GM21381 (cell line): Measurements from ENCODE around the gene FAM118A.
"Not testable (repeated sequence)": the region's sequence is repeated elsewhere in the genome, so short reads cannot be mapped to it uniquely, and the experiment has no call there.

Experiments
- ATAC-seq: cut with Tn5 transposase; IDR thresholded peaks from one replicate; pipeline ENCODE4 v1.9.1; 2021; ENCODE audit warnings: mild to moderate bottlenecking, moderate library complexity; ENCODE audit not compliant: unreplicated experiment

The FAM118A gene

DNA sequence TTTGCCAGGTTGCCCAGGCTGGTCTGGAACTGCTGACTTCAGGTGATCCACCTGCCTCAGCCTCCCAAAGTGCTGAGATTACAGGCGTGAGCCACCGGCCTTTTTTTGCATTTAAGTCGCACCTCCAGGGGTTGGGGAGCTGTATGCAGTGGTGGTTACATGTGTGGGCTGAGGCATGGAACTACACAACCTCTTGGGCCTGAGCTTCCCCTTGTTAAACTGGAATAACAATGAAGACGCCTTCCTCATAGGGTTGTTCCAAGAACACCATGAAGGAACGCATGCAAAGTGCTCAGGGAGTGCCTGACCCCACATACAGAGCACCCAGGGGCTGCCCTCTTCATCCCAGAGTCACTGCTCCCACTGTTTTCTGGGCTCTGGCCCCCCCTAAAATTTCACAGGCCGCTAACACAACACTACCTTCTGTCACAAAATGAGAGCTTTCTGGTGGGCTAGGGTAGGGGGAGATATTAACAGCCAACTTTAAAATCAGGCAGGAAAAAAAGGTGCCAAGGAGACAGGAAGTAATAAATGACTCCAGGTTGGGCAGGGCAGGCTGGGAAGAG lies 1.3 kb upstream of the FAM118A start:
- no peak for ATAC-seq

DNA sequence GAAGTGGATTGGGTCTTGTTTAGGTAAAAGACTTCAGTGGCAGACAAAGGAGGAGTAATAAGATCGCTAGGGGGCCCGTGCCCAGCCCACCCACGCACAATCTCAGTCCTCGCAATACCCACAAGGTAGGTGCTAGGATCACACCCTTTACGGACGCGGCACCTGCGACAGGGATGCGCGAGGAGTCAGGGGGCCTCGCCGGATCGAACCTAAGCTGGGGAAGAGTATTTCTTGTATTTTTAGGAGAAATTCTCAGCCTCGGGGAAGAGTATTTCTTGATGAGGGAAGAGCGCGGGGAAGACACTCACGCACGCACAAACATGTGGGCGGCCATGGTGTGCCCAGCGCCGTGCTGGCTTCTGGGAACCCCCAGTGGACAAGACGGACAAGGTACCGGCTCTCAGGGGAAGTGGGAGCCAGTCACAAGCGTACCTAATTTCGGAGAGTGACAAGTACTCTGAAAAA lies 745 bp upstream of the FAM118A start:
- ATAC-seq, result no peak

DNA sequence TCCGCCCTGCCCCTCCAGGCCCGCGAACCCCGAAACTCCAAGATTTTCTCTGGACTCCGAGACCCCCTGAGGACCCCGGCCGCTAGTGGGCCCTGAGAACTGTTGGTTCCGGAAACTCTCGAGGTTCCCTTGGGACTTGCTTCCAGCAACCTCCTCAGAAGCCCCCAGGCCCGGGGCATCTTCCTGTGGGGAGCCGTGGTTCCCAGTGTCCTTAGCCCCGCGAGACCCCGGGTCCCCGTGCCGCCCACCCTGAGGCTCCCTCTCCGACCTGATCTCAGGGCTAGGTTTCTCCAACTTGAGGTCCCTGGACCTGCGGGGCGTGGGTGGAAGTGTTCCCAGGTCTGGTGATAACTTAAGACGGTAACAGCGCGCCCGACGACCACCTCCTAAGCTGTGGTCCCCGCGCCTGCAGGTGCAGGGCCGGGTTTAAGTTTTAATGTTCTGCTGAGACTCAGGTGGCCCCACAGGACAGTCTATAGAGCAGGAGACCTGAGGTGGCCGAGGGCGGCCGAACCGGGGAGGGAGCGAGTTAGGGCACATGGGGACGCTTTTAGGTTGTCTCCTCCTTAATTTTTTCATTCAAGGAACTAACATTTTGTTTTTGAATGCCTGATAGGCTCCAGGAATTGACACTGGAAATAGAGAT lies 720 bp downstream of the FAM118A start:
- no peak for ATAC-seq

DNA sequence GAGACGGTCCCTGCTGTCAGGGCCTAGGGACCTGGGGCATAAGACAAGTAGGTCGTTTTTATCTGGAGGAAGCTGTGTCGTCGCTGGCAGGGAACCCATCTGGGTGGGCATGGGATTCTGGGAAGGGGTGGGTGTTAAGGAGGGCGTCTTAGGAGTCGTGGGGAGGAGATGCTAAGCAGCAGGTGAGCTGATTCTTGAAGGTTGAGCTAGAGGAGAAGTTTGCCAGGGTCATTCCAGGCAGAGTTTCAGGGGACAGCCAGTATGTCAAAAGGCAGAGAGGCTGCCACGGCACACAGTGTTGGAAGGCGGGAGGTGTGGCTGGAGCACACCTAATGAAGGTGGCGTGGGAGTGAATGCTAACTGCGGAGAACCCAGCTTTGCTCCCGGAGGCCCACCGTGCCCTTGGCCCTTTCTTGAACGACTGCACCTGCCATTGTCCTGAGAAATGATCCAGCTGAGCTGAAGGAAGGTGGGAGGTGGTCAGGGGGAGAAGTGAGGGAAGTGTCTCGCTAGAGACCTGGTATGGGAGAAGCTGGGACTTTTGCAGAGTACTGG lies 1.3 kb downstream of the FAM118A start:
- no peak for ATAC-seq

DNA sequence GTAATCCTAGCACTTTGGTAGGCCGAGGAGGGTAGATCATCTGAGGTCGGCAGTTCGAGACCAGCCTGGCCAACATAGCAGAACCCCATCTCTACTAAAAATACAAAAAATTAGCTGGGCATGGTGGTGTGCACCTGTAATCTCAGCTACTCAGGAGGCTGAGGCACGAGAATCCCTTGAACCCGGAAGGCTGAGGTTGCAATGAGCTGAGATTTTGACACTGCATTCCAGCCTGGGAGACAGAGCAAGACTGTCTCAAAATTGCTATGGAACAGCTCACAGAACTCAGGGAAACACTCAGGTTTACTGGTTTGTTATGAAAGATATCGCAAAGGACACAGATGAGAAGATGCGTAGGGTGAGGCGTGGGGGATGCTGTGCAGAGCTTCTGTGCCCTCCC lies 2.7 kb downstream of the FAM118A start:
- no peak for ATAC-seq

DNA sequence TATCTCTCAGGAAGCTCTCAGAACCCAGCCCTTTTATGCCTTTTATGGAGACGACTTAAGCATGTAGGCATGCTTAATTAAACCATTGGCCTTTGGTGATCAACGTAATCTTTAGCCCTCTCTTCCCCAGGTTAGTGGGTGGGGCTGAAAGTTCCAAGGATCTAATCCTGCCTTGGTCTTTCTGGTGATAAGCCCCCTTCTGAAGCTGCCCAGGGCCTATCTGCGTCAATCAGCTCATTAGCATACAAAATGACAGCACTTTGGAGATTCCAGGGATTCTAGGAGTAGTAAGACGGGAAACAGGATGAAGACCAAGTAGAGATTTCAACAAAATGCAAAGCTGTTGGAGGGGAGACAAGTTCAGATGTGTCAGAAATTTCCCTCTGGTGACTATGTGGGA lies 3.1 kb downstream of the FAM118A start:
- ATAC-seq, result no peak

DNA sequence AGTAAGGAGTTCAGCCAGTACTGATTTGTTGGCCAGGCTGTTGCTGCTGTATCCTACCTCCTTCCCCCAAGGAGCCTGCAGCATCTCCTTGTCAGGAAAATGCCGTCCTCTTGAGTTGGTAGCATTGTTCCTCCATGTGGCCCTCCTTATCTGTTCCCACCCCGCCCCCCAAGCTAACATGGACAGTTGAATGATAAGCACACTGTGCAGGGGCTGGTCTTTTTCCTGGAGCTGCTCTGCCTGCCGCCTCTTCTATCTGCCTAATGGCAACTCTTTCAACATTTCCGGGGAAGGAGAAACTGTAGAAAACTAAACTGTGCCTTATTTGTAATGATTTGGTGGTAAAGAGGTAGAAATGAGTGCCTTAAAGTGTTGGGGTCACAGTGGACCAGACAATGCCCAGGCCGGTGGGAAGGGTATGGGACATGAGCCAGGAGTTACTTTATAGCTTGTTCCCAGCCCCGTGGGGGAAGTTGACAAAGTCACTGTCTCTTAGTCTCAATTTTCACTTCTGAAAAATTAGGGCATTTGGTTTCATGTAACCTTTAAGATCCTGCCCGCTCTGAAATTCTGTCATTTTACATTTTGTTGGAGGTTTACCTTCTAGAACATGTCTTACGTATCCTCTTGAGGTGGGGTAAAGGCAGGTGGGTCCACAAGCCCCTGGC lies 4.5 kb downstream of the FAM118A start:
- ATAC-seq, result no peak

DNA sequence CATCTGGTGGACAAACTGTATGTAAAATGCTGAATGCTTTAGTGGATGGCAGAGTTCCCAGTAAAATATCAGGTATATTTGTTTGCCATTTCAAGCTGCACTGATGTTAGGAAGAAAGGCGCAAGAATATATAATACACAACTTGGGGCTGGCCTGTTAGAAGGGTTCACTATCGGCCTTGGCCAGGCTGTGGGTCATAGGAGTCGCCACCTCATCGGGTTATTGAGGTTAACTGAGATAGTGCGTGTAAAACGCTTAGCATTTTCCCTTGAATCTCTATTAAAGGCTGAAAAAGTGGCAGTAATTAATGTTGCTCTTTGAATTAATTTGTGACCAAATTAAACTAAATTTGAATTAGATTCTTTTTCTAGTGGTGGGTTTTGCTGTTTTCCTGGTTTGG lies 5.1 kb downstream of the FAM118A start:
- no peak for ATAC-seq

DNA sequence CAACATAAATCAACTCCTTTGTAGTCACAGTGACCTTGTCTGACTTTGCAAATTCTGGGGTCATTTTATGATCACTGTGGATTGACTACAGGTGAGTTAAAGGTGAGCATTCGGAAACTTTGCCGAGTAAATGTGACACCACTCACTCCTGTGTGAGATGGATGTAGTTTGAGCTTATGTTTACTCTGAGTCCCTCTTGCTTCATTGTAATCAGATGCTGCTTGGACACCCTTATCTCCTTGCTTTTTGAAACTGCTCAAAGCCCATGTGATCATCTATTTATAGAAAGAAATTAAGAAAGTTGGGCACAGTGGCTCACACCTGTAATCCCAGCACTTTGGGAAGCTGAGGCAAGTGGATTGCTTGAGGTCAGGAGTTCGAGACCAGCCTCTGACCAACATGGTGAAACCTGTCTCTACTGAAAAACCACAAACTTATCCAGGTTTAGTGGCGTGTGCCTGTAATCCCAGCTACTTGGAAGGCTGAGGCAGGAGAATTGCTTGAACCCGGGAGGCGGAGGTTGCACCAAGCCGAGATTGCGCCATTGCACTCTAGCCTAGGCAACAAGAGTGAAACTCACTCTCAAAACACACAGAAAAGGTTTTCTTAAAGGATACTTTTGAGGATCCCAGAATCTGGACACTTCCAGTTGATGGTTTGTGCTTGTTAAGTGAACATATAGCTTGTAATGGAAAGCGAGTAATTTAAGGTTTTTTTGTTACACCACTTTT lies 7.2 kb downstream of the FAM118A start:
- no peak for ATAC-seq

DNA sequence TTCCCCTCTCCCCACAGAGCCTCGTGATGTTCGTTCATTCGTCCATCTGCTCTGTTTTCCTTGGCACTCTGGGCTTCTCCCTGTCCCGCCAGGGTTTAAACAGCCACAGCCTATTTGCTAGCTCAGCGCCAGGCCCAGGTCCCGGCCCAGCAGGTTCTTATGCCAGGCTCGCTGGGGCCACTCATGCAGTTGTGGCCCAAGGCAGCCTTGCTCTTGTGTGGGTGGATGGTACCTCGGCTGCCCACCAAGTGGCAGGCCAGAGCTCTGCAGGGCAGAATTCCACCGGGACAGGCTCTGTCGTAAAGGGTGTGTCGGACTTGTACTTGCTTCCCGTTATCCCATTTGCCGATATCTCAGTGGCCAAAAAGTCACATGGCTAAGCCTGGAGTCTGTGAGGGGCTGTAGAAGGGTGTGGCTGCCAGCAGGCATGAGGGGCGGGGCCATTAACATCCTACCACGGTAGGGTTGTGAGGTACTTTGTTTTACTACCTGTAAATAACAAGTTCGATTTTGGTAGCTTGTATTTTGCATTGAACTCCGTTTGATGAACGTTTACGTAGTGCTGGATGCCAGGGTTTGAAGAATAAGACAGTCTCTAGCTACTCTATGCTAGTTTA lies 7.9 kb downstream of the FAM118A start:
- no peak for ATAC-seq

DNA sequence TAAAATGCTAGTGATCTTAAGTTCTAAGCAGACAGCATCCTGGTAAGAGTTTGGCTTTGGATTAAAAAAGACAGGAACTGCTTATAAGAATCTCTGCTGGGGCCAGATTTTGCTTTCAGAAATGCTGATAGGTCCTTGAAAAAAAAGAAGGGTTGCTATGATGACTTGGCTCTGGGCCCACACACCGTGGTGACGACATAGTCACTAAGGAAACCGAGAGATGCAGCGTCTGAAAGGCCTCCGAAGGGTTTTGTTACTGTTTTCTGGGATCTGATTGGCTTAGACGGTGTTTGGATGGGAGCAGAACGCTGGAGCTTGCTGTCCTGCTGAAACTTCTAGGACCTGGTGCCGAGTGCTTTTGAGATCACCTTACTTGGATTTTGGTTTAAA lies 8.4 kb downstream of the FAM118A start:
- peak; percentile 58 for ATAC-seq

DNA sequence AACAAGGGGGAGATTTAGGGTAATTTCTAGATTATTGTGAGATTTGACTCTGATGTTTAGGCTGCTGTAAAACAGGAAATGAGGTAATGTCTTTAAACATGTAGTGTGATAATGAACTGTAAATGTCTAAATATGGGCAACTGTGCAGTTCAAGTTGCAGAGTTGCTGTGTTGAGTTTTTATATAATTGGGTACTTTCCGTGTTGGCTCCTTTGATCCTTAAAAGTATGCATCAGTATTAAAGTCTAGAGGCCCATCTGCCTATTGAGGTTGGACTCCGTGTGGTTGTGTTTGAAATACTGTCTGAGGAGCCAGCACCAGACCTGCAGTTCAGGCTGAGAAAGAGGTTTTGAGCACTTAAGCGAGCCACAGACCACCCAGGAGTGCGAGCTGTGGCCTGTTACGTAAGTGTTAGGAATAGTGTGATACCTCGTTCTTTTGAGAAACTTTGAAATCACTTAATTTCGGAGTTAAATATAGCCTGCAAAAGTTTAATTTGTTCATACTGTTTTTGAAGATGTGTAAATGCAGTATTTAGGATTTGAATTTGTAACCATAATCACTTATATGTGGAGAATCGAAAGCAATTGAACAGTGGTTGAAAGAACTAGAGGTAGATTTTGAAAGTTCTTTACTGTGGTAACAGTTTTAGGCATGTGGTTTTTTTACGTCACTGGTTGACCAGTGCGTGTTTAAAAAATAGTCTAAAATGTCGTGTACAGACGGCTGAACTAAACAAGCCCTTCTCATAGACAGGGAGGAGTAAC lies 9.0 kb downstream of the FAM118A start:
- ATAC-seq, result peak; percentile 39

DNA sequence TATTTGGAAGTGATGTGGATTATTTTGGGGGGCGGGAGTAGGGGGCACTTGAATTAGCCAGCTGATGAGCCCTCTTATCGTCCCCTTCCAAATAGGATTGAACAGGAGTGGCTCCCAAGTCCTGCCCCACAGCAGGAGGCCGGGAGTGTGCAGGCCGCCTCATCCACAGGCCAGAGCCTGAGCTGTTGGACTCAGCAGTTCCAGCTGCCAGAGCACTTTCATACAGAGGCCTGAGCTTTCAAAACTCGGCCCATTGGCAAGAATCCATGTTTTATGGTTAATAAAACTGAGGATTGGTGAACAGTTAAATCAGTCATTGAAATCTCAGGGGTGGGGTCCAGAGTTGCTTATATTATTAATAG lies 9.6 kb downstream of the FAM118A start:
- no peak for ATAC-seq

DNA sequence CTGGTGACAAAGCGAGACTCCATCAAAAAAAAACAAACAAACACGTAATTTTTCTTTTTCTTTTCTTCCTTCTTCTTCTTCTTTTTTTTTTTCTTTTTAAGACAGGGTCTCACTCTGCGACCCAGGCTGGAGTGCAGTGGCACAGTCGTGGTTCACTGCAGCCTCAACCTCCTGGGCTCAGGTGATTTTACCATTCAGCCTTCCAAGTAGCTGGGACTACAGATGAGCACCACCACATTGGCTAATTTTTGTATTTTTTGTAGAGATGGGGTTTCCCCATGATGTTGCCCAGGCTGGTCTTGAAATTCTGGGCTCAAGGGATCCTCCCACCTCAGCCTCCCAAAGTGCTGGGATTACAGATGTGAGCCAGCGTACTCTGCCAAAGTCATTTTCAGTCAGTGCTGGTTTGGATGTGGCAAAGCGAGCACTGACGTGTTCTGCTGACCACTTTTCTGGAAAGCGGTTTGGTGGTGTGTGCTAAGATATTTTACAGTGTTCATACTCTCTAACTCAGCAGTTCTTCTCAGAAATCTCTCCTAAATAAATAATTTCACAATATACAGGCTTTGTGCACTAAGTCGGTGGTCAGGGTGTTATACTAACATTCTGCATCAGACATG lies 10.7 kb downstream of the FAM118A start:
- ATAC-seq, result no peak

DNA sequence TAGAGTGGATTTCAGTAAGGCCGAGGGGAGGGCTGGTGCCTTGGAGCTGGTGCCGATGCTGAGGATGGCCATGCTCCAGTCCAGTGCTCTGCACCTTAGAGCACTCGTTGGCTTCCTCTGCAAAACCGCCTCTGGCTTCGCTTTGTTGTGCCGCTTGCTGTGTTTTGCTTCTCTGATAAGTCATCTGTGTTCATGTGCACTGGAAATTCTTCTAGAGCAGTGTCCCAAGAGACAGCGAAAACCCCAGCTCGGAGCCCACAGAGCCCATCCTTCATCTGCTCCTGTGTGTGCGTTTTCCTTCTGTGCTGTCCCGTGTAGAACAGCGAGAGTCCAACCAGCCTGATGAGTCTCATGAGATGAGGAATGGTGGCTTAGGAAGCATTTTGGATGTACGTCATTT lies 12.1 kb downstream of the FAM118A start:
- ATAC-seq, result no peak

DNA sequence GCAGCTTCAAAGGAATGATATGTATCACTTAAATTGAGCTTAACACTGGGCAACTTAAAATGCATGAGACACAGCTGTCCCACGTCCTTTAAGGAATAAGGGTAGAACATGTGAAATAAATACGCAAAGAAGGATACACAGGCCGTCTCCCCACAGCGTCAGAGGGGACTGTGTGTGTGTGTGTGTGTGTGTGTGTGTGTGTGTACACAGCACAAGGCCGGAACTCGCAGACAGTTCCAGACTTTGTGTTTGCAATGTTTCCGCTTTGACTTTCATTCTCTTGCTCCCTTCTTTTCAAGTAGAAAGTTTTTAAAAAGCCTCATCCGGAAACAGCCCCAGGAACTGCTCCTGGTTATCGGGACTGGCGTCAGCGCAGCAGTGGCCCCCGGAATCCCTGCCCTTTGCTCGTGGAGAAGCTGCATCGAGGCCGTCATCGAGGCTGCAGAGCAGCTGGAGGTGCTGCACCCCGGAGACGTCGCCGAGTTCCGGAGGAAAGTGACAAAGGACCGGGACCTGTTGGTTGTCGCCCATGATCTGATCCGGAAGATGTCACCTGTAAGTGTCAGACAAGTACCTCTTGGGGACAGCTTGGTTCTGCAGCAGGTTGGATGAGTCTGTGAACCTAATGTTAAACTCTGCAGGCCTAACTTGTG lies 13.3 kb downstream of the FAM118A start:
- ATAC-seq, result no peak

DNA sequence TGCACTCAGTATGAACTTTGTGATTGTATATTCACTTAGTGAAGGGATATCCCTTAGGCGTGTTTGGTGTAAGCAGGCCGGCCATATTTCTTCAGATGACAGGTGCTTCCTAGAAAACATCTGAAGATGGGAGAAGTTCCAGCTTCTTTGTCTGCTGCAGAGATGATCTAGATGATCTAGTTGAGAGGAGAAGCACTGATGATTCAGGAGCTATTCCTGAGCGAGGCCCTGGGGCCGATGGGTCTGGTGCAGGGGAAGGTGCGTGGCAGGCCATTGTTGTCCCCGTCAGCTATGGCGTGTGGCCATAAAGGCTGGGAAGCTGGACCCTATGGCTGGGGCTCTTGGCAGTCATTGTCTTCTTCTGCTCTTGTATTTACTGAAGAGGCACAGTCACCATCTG lies 14.0 kb downstream of the FAM118A start:
- ATAC-seq, result no peak

DNA sequence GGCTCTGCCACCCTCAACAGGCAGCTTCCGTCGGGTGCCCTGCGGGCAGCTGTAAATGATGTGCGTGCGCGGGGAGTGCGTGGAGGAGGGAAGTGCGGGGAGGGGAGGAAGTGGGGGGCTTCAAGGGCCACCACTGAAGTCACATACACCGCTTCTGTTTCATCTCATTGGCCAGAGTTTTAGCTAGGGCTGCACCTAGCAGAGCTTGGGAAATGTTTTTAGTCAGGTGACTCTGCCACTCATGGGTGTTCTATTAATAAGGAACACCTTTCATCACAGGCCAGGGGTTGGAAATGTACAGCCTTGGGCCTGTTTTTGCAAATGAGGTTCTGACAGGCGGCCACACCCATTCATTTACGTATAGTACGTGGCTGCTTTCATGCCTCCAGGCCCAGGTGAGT lies 14.6 kb downstream of the FAM118A start:
- no peak for ATAC-seq

DNA sequence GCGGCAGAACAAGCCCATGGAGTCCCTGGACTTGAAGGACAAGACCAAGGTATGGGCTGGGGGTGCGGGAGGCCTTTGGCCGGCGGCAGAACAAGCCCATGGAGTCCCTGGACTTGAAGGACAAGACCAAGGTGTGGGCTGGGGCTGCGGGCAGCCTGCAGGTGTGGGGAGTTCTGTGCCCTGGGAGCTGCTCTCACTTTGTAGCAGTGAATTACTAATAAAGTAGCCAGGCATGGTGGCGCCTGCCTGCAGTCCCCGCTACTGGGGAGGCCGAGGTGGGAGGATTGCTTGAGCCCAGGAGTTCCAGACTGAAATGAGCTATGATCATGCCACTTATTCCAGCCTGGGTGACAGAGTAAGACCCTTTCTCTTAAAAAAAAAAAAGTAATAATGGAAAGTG lies 18.5 kb downstream of the FAM118A start:
- not testable (repeated sequence) for ATAC-seq
